CD4-positive, alpha-beta T cell treated with Interleukin-10 for 1 hour (primary cell): ENCODE measurements around the gene SUCLG1.

Experiments used
- DNase-seq: peaks from one replicate; pipeline ENCODE4 v3.0.0-alpha.2; 2020

SUCLG1 gene

DNA sequence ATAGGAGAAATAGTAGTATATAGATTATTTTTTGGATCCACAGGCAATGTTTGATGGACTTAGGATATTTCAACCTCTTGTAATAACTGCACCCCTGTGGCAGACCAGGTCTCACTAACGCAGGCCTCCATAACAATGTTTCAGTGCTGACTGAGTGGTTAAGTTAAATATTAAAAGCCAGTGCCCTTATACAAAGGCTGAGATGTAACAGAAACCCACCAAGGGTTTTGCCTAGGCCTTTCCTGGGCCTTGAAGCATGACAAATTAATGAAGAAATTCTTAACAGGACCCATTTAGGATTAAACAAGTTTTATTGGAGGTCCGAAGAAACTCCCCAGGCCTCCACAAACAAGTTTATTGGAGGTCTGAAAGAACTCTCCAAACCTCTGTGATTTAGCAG, 1.6 kb upstream of the SUCLG1 start:
- no peak for DNase-seq

DNA sequence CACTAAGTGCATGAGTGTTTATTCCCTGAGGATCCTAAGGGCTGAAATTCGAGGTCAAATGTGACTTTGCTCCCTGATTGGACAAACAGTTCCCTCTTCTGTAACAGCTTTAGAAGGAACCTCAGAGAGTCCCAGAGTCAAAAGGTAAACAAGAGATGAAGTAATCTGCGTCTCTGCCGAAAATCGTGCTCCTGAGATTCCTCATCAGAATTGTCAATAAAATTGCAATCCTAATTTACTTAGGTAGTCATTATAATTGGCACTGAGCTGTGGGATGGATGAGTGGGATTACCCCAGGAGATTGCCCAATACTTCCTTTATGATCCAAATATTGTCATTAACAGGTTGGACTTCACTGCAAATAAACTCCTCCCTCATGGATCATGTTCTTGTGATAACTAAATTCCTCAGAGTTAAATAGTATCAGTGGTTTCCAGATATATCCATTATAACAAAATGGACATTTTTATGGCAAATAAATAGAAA, 907 bp upstream of the SUCLG1 start:
- DNase-seq, result no peak

DNA sequence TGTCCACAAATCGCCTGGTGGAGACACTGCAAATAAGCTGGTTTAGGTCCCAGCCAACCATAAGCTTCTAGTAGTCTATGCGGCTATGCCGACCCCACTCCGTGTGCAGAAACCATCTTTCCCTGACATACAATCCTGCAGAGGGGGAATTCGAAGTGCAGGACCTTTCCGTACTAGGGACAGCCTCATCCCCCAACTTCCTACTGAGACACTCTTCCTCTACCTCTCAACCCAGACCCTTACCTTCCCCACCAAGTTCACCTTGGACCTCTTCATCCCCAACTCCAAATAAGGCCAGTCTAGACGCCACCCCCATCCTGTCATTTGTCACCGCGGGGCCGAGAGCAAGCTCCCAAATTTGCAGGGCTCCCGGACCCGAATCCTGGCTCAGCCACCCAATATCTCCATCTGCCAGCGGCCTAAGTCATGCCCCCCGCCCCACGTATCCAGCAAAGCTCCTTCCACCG, 496 bp downstream of the SUCLG1 start:
- peak; percentile 34 for DNase-seq

DNA sequence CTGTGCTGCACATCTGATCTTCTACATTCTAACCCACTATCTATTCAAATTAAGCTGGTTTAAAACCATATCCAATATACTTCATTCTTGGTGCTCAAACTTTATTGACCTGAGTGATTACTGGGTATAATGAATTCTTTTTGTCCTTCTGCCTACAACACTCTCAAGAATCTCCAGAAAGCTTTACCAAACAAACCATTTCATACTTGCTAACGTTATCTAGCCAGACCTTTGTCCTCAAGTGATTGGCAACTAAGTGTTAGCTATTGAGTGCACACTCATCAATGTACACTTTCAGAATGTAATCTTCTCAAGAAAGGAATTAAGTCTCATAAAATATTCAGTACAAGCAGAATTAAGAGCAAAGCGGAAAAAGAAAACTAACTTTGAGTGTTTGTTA, 1.4 kb downstream of the SUCLG1 start:
- no peak for DNase-seq

DNA sequence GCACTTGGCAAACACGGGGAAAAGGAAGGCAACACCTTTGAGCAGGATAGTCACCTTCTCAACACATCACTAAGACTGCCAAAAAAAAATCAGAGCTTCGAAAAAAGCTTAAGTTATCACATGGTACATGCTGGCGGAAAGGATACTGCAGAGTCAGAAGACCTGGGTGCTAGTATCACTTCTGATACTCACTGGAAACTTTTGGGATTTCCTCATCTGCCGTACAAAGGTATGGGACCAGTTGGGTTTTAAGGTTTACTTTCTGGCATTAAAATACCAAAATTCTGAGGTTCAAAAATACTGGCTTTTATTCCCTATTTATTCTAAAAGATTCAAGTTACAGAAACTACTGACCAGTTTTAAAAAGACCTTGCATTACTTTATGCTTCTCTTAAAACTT, 2.9 kb downstream of the SUCLG1 start:
- no peak for DNase-seq

DNA sequence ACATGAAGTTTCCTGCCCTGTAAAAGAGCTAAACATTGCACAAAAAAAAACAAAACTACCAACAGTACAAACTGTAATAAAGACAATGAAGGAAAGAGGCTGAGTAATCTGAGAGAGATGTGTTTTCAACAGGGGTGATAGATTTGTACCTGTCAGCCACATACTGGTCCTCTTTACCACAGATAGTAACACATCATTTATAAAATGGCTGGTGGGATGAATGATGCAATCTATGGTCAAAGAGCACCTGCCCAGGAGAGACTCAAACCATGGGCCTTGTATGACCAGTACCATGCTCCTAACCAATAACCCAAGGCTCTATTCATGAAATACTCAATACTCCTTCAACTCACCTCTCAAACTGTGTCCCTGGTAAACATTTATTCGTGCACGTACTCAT, 4.5 kb downstream of the SUCLG1 start:
- no peak for DNase-seq

DNA sequence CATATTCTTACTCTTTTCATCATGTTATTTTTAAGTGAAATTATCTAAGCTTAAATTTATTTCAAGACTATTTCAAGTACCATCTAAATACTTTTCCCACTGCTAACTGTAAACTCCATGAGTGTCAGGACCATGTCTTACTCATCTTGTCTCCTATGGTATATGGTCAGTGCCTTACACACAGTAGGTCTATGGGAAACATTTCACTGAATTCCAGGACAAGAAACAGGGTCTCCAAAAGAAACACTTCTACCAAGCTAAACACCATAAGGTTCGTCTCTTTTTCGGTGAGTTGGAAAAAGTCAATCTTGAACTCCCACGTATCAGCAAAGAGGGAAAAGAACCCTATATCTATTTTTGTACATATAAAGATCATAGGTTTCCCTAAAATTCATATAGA, 6.5 kb downstream of the SUCLG1 start:
- DNase-seq, result no peak

DNA sequence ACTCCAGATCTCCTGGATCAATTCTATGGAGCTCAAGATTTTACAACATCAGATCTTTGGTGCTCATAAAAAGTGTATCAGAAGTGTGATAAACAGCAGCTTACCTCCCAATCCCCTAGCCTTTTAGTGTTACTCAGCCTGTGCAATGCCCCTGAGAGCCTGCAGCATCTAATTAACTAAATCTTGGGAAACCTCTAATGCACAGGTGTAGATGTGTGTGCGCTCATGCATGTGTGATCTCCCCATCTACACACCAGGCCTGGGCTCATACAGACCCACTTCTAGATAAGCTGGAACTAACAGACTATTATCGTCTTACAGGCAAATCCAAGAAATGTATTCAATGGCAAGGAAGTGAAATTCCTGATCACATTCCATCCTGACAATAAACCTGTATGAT, 7.5 kb downstream of the SUCLG1 start:
- DNase-seq, result no peak

DNA sequence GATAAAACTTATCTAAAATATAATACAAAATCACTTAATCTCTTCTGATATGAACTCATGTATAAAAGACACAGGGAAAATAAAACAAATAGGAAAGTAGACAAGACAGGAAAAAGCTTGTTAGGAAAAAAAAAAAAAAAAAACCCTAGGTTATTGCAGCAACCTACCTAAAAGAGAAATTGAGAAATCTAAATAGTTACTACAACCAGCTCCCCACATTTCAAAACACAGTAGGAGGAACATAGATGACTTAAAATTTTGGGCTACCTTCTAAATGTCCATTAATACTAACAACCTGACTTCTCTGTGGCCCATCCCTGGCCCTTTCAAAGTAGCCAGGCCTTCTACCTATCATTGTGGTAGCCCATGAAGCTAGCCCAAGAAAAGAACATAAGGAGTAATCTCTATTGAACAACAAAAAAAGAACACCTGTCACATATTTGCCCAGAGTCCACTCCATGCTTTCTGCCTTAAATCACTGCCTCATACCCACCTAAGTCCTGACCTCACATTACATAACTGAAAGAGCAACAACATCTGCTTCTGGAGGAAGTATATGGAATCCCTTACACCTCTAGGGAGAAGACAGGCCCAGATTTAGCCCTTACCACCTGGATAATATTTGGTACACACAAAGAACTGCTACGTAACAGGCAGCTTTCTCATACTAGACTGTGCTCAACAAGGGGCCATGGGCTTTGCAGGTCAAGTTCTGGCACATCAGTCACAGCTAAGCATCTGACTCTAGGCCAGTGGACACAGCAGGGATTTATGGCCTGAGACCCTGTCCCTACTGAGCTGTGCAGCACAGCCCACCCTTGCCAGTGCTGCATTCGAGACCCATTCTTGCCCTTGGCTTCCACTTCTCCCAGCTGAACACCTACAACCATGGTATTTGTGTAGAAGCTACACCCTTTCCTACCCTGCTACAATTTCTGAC, 8.5 kb downstream of the SUCLG1 start:
- no peak for DNase-seq

DNA sequence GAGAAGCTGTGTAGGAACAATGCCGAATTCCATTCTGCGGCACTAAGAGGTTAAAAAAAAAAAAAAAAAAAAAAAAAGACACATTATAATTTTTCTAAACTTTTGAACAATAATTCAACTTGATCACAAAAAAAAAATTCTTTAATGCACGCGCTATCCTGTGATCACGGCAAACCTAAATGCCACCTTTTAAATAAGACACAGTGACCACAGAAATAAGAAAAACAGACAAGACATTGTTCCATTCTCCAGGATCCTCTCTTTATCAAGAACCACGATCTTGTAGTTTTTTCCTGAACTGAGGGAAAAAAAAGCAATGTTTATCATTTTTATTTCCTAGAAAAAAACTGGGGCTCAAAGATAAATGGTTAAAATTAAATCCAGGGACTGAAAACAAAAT, 9.4 kb downstream of the SUCLG1 start:
- DNase-seq, result no peak

DNA sequence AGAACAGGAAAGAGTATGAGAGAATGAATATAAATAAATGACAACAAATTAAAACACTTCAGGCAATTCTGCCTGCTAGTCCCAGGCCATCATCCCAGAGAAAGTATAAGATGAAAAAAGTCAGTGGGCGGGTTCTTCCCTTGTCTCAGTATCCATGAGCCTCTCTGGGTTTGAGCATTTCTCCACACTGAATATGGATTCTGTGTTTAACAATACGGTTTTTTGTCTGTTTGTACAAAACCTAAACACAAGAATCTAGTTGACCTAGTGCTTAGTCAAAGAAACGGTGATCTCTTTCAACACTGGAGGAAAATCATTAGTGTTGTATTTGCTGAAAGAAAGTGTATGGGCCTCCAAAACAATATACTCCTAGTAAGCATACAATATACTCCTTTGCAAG, 10.0 kb downstream of the SUCLG1 start:
- no peak for DNase-seq

DNA sequence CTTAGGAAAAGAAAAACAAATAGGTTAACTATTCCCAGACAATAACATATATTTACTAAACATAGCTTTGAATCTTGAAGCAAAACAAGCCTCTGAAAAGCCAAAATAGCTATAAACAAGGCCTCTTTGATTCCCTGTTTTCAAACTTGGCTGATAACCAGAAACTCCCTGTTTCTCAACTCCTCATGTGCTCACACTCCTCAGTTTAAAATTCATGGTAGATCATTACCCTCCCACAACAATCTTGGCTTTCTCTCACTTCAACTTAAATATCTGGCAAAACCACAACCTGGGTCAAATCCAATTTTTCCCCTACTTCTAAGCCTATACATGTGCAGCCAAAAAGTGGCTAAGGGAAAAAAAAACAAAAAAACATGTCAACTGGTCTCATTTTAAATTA, 15.6 kb downstream of the SUCLG1 start:
- no peak for DNase-seq

DNA sequence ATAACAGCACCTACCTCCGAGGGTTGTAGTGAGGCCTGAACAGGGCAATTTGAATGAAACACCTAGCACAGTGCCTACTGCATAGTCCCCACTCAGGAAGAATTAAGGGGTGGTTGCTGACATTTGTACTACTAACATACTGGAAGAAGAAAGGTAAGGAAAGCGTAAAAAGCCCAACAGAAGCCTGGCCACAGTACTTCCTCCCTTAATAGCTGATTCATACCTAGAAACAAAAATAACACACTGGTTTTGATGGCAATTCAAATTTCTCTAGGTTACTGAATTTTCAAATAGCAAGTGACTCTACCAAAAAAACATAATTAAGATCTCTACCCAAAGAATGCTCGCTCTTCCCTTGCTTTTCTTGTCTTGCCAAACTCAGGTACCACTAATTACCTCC, 16.2 kb downstream of the SUCLG1 start:
- DNase-seq, result no peak

DNA sequence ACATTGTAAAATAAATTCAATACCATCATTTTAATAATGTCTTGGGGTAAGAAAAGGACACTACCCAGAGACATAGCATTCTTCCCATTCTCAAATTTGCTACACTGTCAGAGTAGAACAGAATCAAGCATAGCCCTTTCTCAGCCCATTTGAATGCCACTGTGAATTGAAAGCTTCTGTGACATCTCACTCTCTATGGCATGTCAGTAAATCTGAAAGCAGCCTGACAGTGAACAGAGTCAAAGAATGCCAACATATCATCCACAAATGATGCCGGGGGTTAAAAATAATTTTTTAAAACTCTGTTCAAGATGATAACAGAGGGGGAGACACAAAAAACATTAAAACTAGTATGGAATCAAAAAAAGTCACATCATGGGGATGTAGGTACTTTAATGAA, 17.6 kb downstream of the SUCLG1 start:
- no peak for DNase-seq

DNA sequence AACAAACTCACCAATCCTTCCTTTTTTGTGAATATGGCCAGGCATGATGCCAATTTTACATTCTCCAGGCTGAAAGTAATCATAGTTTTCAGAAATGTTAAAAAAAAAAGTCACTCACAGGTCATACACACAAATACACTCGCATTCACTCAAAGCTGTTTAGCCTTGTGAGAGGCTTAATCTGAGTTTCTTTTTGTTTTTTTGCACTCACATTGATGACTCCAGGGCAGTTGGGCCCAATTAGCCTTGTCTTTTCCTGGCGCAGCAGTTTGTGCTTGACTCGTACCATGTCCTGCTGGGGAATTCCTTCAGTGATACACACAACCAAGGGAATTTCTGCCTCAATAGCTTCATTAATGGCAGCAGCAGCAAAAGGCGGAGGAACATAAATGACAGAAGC, 18.0 kb downstream of the SUCLG1 start:
- DNase-seq, result no peak

DNA sequence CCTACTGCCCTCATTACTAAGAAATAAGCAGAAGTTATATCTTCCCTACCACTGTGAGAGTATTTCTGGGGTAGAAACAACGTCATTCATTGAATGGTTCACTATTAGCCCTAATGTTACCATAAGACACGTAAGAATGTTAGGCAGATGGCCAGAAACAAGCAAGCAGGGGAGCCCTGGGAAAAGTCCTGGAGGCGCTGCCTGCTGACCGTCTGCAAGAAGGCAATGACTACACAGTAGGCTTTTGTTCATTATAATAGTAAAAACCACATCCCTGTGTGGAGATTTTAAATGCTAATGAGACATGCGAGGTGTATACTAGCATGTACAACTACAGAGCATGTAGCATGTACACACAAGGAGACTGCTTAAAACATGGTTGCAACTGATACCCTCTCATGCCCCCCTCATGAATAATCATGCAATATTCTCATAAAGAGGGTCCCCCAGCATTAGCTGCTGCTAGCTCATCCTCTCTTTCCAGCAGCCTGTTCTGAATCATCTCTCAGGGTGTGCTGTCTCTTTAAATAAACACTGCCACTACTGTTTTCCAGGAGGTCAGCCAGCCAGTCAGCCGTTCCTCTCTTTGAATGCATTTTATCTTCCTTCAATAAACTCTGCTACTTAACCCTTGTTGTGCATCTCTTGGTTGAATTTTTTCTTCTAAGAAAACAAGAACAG, 23.6 kb downstream of the SUCLG1 start:
- no peak for DNase-seq

DNA sequence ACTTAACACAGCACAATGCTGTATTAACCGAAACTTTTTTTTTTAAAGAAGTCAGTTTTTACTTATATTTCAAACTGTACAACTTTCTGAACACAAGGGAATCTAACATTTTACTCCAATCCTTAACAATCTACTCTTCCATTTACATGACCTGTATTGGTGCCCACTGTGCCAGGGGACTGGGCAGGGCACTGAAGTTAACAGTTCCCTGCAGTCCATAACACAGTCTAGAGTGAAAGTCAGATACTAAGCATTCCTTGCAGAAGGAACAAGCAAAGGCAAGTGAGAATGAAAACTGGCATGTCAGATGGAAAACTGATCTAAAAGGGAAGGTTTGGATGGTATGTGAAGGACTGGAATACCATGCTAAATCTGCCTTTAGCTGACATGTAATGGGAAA, 29.8 kb downstream of the SUCLG1 start:
- DNase-seq, result no peak

DNA sequence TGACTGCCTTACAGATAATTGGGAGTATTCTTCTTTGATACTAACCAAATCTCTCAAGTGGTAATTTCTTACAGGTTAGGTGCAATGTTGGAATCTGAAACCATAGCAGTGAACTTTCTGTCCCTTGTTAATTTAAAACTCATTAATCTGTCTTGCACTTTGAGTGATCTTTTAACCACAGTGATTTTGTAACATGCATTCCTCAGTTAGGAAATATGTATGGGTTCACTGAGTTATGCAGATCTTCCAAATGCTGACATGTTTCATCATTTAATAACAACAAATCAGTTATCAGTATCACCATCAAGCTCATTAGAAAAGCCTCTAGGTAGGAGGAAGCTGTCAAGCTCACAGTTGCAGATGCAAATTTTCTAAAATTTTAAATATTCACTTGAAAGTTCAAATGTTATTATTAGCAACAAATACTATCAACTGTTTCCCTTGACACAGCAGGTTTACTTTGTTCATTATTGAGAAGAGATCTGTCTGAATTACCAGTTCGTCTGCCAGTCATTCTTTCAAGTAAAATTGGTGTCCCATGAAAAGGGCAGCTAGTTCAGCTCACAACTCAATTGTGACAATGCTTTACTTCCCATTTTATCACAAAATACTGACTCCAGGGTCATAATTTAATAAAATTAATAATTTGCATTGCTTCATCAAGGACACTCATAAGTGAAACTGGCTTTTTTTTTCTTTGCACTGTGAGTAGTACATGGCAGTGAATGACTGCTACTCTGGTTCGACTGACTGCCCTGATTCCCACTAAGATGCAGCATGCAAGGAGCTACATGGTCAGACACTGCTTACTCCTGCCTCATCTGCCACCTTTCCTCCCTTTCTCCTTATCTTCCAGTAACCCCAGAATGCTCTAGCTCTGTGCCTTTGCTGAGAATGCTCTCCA, 31.6 kb downstream of the SUCLG1 start:
- no peak for DNase-seq

DNA sequence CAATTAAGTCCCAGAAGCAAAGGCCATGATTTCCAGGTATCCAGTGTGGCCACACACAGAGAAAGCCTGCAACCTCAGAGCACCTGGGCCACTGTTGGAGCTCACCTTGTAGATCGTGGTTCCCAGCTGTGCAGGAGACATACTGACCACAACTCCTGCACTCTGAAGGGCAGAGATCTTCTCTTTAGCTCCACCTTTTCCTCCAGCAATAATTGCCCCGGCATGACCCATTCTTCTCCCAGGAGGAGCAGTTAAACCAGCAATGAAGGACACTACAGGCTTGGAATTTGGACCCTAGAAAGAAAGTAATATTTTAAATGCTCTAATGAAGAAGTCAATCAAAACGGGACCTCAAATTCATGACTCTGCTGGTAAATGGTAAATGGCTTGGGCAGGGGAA, 33.8 kb downstream of the SUCLG1 start:
- no peak for DNase-seq

DNA sequence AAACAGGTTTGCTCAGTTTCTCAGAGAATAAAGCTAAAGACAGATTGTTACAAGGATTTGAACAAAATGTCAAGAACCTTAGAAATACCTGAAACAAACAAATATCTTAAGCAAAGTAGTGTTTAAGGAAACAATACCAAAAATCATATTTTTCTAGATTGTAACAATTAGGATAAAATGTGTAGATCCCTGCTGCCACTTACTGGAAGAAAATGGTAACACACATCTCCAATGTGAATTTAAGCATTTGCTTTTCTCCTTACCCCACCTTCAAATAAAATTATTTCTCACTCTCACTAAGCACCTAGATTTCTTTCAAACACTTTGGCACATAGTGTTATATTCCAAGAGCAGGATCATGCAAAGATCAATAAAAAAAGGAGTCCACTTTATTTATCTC, 34.9 kb downstream of the SUCLG1 start:
- peak; percentile 4 for DNase-seq

DNA sequence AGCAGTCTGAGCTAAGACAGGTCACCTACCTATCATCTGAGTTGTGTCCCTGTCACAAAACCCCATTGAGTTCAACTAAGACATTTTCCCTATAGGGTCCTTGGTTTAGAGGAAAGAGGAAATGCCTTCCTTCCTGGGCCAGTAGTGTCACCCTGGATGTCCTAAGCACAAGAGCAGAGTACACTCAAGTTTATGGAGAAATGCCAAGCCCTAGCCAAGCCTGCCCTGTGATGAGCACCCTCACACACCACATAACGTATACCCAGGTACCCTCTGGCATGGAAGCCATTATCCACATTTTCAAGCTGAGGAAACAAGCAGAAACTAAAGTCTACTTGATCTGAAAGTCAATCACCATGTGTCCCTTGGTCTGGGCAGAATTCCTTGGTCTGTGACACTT, 37.3 kb downstream of the SUCLG1 start:
- DNase-seq, result no peak

DNA sequence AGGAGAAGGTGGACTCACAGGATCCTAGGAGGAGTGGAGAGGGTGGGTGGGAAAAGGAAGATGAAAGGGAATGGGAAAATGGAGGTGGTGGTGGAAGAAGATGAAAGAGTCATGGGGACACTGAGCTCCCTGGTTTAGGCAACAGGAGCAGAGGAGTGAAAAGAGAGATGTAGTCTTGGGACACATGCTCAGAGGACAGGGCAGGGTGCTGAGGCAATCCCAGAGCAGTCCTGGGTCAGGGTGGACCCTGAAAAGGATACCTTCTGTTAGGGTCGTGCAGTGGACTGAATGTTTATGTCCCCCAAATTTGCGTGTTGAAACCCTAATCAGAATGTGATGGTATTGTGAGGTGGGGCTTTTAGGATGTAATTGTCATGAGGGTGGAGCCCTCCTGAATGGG, 37.9 kb downstream of the SUCLG1 start:
- DNase-seq, result no peak

DNA sequence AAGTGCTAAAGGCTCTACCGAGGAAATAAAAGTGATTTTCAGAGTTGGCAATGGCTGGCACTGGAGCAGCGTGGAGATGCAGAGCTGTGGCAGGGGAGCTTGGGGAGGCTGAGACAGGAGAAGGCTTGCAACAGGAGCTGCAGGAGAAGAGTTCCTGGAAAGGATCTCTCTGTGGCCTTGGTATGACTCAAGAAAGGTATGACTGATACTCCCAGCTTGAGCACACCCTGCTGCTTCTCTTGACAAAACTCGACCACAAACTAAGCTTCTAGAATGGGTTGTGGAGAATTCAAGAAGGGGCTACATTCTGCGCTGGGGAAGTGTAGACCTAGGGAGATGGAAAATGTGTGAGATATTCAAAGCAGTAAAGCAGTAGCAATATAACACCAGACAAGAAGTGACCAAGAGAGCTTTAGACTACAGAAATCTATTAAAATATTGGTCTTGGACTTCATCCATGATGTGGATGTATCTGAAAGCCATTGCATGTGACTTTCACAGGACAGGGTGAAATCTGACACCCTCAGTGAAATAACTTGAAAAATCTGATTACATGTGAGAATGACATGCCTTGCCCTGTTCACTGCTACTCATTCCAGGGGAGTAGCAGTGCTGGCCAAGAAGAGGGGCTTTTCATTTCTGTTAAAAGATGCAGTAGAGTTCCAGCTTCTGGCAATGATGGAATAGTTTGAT, 41.5 kb downstream of the SUCLG1 start:
- DNase-seq, result no peak
